ENCODE data around the gene SYTL2.
"Not testable (repeated sequence)": the region's sequence is repeated elsewhere in the genome, so short reads cannot be mapped to it uniquely, and the experiment has no call there.

The SYTL2 gene

GRCh38 chr11:85810871-85811611, at the start of gene SYTL2:
SYTL2 (minus strand) TSS chr11:85811141; CDS start chr11:85757725, 53,416 bp downstream.
- DNase-seq: peak; percentile 34 to 45 (median 39)

- not testable (repeated sequence) for DNase-seq
Measured at GRCh38 chr11:85859541-85859940, 48.6 kb upstream of the SYTL2 start.

GRCh38 chr11:85857098-85857497, 46.2 kb upstream of the SYTL2 start:
- no peak for DNase-seq

- DNase-seq: no peak
Measured at GRCh38 chr11:85855341-85855656, 44.4 kb upstream of the SYTL2 start, which contains the start of gene CCDC83. CCDC83 (plus strand) TSS chr11:85855383; CDS start chr11:85865124, 9,741 bp downstream.

GRCh38 chr11:85854557-85855340, 43.8 kb upstream of the SYTL2 start:
- peak; percentile 71 to 84 (median 80) for DNase-seq

GRCh38 chr11:85854212-85854556, 43.2 kb upstream of the SYTL2 start:
- DNase-seq: no peak

GRCh38 chr11:85853541-85853940, 42.6 kb upstream of the SYTL2 start:
- DNase-seq: not testable (repeated sequence)

GRCh38 chr11:85852754-85853153, 41.8 kb upstream of the SYTL2 start:
- not testable (repeated sequence) for DNase-seq

- DNase-seq: no peak
Measured at GRCh38 chr11:85848556-85848955, 37.6 kb upstream of the SYTL2 start.

- no peak for DNase-seq
Measured at GRCh38 chr11:85848006-85848405, 37.1 kb upstream of the SYTL2 start.

- DNase-seq: no peak
Measured at GRCh38 chr11:85847436-85847835, 36.5 kb upstream of the SYTL2 start.

GRCh38 chr11:85845124-85845631, 34.2 kb upstream of the SYTL2 start:
- no peak for DNase-seq

GRCh38 chr11:85844439-85845123, 33.6 kb upstream of the SYTL2 start:
- DNase-seq: no peak

GRCh38 chr11:85843929-85844328, 33.0 kb upstream of the SYTL2 start:
- no peak for DNase-seq

GRCh38 chr11:85840932-85841331, 30.0 kb upstream of the SYTL2 start:
- DNase-seq: not testable (repeated sequence)

GRCh38 chr11:85835729-85836128, 24.8 kb upstream of the SYTL2 start:
- no peak for DNase-seq

GRCh38 chr11:85835263-85835662, 24.3 kb upstream of the SYTL2 start:
- no peak for DNase-seq

- no peak for DNase-seq
Measured at GRCh38 chr11:85831050-85831449, 20.1 kb upstream of the SYTL2 start.

GRCh38 chr11:85829172-85829571, 18.2 kb upstream of the SYTL2 start:
- DNase-seq: no peak

- no peak for DNase-seq
Measured at GRCh38 chr11:85828640-85828978, 17.7 kb upstream of the SYTL2 start.

- no peak for DNase-seq
Measured at GRCh38 chr11:85827748-85828639, 17.1 kb upstream of the SYTL2 start.

- no peak for DNase-seq
Measured at GRCh38 chr11:85826116-85826855, 15.3 kb upstream of the SYTL2 start.

Measured in activated CD4-positive, CD25-positive, alpha-beta regulatory T cell (primary cell).